ENCODE results near the gene PIM3.

The PIM3 gene

DNA sequence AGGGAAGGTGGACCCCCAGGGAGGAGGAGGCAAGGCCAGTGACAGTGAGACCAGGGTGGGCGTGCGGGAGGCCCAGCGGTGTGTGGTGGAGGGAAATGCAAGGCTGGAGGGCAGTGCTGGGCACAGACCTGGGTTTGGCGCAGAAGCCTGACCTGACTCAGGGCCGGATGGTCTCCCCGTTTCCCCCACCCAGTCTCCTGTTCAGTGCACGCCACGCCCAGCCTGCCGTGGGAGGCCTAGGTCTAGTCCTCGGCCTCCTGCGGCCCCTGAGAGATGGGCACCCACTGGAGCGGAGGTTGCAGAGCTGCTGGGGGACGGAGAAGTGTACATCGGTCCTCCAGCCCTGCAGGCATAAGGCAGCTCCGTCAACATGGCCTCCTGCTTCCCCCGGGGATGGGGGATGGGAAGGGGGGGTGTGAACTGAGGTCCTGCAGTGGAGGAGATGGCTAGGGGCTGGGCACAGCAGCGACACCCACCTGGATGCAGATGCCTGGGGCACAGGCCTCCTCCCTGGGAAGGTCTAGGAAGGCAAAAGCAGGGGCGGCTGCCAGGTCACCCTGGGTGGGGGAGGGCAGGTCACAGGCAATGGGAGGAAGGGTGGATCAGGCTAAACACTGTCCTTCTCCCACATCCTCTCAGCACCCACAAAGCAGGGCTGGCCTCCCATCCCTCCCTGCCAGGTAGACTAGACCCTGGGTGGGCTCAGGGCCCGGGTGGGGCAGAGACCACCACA is 36.1 kb downstream of the PIM3 start:
- DNase-seq (ENCODE audit: low read depth), result no peak
- H3K4me3 ChIP-seq (ENCODE audit: low read length), result no peak overlapping the region
- TF ChIP-seq, protein P1, sequence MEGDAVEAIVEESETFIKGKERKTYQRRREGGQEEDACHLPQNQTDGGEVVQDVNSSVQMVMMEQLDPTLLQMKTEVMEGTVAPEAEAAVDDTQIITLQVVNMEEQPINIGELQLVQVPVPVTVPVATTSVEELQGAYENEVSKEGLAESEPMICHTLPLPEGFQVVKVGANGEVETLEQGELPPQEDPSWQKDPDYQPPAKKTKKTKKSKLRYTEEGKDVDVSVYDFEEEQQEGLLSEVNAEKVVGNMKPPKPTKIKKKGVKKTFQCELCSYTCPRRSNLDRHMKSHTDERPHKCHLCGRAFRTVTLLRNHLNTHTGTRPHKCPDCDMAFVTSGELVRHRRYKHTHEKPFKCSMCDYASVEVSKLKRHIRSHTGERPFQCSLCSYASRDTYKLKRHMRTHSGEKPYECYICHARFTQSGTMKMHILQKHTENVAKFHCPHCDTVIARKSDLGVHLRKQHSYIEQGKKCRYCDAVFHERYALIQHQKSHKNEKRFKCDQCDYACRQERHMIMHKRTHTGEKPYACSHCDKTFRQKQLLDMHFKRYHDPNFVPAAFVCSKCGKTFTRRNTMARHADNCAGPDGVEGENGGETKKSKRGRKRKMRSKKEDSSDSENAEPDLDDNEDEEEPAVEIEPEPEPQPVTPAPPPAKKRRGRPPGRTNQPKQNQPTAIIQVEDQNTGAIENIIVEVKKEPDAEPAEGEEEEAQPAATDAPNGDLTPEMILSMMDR (conservative IDR thresholded peaks at IDR 0.05; ENCODE audit: low read length), result no peak

DNA sequence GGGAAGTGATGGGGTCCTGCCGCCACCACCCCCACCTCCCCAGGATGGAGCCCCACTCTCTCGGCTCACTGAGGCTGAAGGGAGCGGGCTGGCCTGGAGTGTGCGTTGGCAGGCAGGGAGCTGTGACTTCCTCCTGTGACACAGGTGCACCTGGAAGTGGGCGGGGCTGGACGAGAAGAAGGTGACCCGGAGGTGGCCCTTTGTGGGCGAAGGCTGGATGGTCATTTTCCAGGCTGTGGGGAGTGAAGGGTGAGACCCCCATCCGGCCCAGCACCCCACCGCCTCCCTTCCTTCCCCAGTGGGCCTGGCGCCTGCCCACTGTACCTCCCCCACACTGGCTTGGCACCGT is 36.7 kb downstream of the PIM3 start:
- TF ChIP-seq, protein P1 (conservative IDR thresholded peaks at IDR 0.05; ENCODE audit: low read length), result no peak
- no peak for DNase-seq (ENCODE audit: low read depth)

DNA sequence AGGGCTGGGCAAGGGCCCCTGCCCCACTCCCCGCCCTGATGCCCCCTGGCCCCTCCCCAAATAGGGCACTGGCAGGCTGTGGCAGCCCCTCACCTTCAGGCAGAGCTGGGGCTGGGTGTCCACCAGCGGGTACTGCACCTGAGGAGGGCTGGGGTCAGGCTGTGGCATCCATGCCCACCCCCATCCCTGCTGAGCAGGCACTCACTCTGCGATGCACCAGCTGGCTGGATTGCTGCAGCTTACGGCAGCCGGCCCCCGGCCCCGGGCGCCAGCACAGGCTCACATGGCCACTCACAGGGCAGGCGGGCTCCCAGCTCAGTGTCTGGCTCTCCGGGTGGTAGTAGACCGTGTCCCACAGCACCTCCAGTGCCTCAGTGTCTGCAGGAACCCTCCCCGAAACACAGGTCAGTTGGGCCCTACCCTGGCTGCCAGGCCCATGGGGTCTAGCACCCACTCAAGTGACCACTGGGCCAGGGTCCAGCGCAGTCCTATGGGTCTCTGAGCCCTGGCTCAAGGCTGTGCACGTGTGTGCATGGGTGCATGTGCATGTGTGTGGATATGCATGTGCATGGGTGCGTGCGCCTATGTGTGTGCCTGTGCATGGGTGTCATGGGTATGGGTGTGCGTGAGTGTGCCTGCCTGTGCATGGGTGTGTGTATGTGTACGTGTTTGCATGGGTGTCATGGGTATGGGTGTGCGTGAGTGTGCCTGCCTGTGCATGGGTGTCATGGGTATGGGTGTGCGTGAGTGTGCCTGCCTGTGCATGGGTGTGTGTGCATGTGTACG is 37.6 kb downstream of the PIM3 start:
- TF ChIP-seq, protein P1 (conservative IDR thresholded peaks at IDR 0.05; ENCODE audit: low read length), result no peak
- no peak for DNase-seq (ENCODE audit: low read depth)
- H3K4me3 ChIP-seq (ENCODE audit: low read length), result no peak overlapping the region

More for the DNA sequence above, 36.7 kb downstream of the PIM3 start:
- H3K4me3 ChIP-seq (ENCODE audit: low read length), result no peak overlapping the region

DNA sequence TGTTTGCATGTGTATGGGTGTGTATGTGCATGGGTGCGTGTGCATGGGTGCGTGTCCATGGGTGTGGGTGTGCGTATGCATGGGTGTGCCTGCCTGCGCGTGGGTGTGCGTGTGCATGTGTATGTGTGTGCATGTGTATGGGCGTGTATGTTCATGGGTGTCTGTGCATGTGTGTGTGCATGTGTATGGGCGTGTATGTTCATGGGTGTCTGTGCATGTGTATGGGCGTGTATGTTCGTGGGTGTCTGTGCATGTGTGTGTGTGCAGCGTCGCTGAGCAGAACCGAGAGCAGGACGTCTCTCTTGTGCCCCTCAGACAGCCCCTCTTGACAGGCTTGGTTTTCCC is 38.1 kb downstream of the PIM3 start:
- no peak for DNase-seq (ENCODE audit: low read depth)
- TF ChIP-seq, protein P1 (conservative IDR thresholded peaks at IDR 0.05; ENCODE audit: low read length), result no peak
- no peak overlapping the region for H3K4me3 ChIP-seq (ENCODE audit: low read length)

DNA sequence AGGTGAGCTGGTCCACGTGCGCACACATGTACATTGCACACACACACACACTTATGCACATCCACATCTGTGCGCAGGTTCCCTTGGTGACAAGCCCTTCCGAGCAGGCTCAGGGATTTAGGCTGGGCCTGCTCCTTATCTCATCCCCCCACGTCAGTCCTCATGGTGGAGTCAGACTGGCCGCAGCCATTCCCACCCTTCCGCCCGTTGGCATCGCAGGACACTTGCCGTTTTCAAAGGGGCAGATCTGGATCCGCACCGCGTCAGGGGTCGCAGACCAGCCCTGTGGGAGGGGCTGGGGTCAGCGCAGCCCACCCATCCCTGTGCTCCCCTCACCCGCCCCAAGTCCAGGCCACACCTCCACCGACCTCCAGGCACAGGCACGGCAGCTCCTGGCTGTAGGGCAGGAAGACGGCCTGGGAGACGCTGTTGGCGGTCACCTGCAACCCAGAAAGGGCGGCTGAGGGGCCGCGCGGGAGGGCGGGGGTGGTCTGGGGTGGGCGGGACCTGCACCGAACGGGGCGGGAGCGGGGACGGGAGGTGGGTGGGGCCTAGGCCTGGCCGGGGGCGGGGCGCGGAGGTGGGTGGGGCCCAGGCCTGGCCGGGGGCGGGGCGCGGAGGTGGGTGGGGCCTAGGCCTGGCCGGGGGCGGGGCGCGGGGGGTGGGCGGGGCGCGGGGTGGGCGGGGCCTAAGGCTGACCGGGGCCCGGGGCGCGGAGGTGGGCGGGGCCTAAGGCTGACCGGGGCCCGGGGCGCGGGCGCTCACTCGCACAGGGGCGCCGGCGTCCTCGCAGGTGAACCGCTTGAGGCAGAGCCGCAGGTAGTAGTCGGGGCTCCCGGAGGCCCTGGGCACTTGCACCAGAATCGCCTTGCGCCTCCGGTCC is 38.7 kb downstream of the PIM3 start:
- no peak overlapping the region; the same call in 1 of the 2 replicates for H3K4me3 ChIP-seq (ENCODE audit: low read length)
- DNase-seq (ENCODE audit: low read depth), result no peak
- TF ChIP-seq, protein P1 (conservative IDR thresholded peaks at IDR 0.05; ENCODE audit: low read length), result no peak

DNA sequence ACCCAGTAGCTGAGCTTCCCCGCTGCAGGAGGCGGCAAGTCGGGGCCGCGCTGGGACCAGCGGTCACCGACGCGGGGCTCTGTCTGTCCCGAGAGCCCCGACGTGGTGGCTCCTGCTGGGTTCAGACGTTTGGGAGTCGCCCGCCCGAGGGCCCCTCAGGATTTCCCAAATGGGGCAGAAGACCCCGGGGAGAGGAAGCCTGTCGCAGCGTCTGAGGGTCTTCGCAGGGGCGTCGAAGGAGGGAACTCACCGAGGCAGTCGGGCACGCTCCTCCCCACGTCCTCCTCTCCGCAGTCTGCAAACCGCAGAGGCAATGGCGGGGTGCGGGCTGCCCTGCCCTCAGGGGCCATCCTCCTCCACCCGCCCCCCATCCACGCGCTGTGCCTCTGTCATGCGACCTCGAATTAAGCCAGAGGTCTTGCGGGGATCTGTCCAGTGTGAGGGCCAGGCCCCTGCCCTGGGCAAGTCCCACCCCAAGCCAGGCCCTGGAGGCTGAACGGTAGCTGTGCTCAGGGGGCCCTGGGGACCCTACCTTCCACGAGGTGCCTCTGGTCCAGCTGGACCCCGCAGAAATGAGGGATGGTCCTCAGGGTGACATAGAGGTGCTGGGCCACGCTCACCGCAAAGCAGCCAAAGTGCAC is 39.5 kb downstream of the PIM3 start:
- H3K4me3 ChIP-seq (ENCODE audit: low read length), result no peak overlapping the region
- DNase-seq (ENCODE audit: low read depth), result no peak
- TF ChIP-seq, protein P1 (conservative IDR thresholded peaks at IDR 0.05; ENCODE audit: low read length), result no peak

All from AG10803 (cell line).